ENCODE data around the gene STK10. TPM values are rescaled to one million over a fixed set of nuclear protein-coding genes. Genes with fewer than 3 reads are reported as not detected.

STK10 gene
- total and polyA plus RNA-seq, 2 donors (not counting 1 experiment from before 2014, with no cell fraction given): 97.9 to 253 TPM

- ATAC-seq (ENCODE audit: low read depth): no peak
- peaks cover 20% of the 10 kb centered on the region in 2 donors for H3K4me1 ChIP-seq (ENCODE audit: control insufficient read depth in 2 of 2, insufficient read depth in 2 of 2, low read length in 2 of 2)
- H3K4me3 Mint-ChIP-seq: no peak overlapping the region
Observed at GRCh38 chr5:172142709-172143215, 45.3 kb downstream of the STK10 start.

More at GRCh38 chr5:172142709-172143215, 45.3 kb downstream of the STK10 start:
- Histone ChIP-seq H3K27me3 (replicated peaks in 1 of 4; ENCODE audit: control extremely low read depth in 1 of 4, control insufficient read depth in 3 of 4, insufficient read depth in 4 of 4, low read length in 3 of 4) (no peaks in the 10 kb centered on the region), H3K4me2 (replicated peaks; ENCODE audit: low read depth, low read length, poor library complexity, severe bottlenecking) (no peak overlapping the region), H3K79me2 (ENCODE audit: control insufficient read depth, insufficient read depth, low read length) (peaks cover 96% of the 10 kb centered on the region), H3K36me3 (replicated peaks in 1 of 2; ENCODE audit: control extremely low read depth in 1 of 2, control insufficient read depth in 1 of 2, extremely low read depth in 1 of 2, insufficient read depth in 2 of 2, low read length in 1 of 2) (peaks cover 4 to 31% of the 10 kb centered on the region in 2 experiments), H4K20me1 (ENCODE audit: control insufficient read depth, insufficient read depth, low read length, poor library complexity, severe bottlenecking) (peaks cover 86% of the 10 kb centered on the region), H3K4me3 (ENCODE audit: control extremely low read depth in 1 of 5, extremely low read depth in 1 of 5, insufficient read depth in 1 of 5, low read depth in 2 of 5, low read length in 4 of 5) (no peak overlapping the region), H3K9ac (ENCODE audit: low read length) (no peak overlapping the region), H2AFZ (ENCODE audit: insufficient read depth, low read depth, low read length, poor library complexity, severe bottlenecking) (no peak overlapping the region), H3K27ac (ENCODE audit: low read length in 2 of 2) (peak overlapping the region in 1 of 2 donors; percentile 55), H3K9me3 (ENCODE audit: control extremely low read depth in 1 of 3, control insufficient read depth in 2 of 3, insufficient read depth in 1 of 3, low read length in 2 of 3) (no peaks in the 10 kb centered on the region)
- DNase-seq: no peak
- Mint-ChIP-seq H3K27me3 (no peaks in the 10 kb centered on the region), H3K27ac (peak overlapping the region; percentile 50), H3K4me1 (peaks cover 67% of the 10 kb centered on the region), H3K9me3 (ENCODE audit: insufficient read depth) (no peaks in the 10 kb centered on the region)
- WGBS (ENCODE audit: insufficient coverage): 96% methylated on average over 4 of the region's 5 CpGs
- intact Hi-C loops (cut with micrococcal nuclease): no loop called here
- ChIA-PET POLR2A (no interaction called here), CTCF (interaction anchor here (2.6 kb wide), 1 partner anchor 46 kb away, joined by 8 read pairs; the partner anchor contains the start of gene STK10)
- TF ChIP-seq CTCF (IDR thresholded peaks at IDR 0.05) (no peak), EZH2 (IDR thresholded peaks at IDR 0.05; ENCODE audit: borderline replicate concordance, insufficient read depth, low read depth, low read length, poor library complexity, severe bottlenecking) (no peak)
